Measurements from ENCODE around the gene A4GNT. TPM values are rescaled to one million over a fixed set of nuclear protein-coding genes. Genes with fewer than 3 reads are reported as not detected.

A4GNT gene
- total and polyA plus RNA-seq, 2 of the 8 experiments (the other 6 are each of a cell fraction or from before 2014, with no cell fraction given), result not detected

DNA sequence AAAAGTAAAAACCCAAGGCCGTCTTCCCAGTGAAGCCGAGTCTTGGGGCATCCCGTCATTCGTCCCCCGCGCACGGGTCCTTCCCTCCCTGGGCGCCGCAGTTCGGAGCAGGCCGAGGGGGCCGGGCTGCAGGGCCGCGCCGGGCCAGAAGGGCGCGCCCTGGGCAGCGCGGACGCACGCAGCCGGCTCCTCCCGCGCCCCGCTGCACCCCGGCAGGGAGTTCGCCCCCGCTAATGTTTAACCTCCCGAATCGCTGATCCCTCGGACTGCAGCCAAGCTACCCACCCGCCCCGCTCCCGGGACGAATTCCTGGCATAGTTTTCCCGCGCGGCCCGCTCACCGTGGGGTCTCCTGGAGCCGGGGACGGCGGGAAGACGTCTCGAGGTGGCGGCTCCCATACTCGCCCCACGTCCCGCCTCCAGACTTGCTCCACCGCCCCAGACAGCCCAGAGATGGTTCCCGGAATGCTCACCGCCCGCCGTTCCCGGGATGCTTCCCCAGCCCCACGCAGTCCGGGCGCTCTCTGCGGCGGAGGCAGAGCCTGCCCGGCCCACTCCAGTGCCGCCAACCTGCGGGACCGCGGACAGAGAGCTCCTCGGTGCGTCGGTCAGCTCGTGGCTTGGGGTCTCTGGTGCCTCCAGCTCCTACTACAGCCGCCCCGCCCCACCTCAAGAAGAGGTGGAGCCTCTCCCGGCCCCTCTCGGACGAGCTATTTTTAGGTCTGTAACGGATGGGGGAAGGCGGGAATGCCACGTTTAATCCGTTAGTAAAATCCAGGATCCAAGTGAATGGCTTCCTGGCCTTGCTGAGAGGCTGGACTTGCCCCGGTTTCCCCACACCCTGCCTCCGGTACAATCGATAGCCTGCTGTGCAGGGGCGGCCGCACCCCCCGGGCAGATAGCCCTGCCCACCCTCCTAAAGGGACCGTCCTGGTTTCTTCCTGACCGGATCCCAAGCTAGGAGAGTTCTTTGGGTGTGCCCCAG lies 16.9 kb downstream of the A4GNT start, which contains the start of gene DZIP1L:
TSS of gene DZIP1L (minus strand) at position 621 of the 984 bp plus-strand sequence. CDS start 11,637 bp downstream, outside the sequence.
- peaks cover 2 to 13% (median 8%) of the 10 kb centered on the region in 4 experiments; a peak in 6 of 7 replicates for H3K4me1 ChIP-seq (replicated peaks in 1 of 4; ENCODE audit: control insufficient read depth in 3 of 4, insufficient read depth in 4 of 4, low read length in 3 of 4)
- peak within 1 kb of the TSS; percentile 77 to 86 (median 79) for H3K4me3 ChIP-seq (ENCODE audit: extremely low read depth in 1 of 4, insufficient read depth in 2 of 4, low read depth in 3 of 4, low read length in 4 of 4)
- H3K14ac ChIP-seq (ENCODE audit: insufficient read length), result no peak within 1 kb of the TSS
- H2BK12ac ChIP-seq (ENCODE audit: low read depth, low read length), result no peak within 1 kb of the TSS
- peaks cover 2% of the 10 kb centered on the region; the same call in 1 of the 2 replicates for H3K79me1 ChIP-seq (ENCODE audit: low read depth, low read length)
- H3K27me3 ChIP-seq (replicated peaks in 1 of 4; ENCODE audit: control insufficient read depth in 3 of 4, extremely low read depth in 1 of 4, insufficient read depth in 3 of 4, low read length in 3 of 4), result no peaks in the 10 kb centered on the region
- peak within 1 kb of the TSS; percentile 24 for H2BK120ac ChIP-seq (replicated peaks; ENCODE audit: low read depth, low read length)
- FAIRE-seq, result no peak
- H2BK5ac ChIP-seq (ENCODE audit: low read depth, low read length), result peak within 1 kb of the TSS; percentile 91; the same call in 1 of the 2 replicates
- H3K4ac ChIP-seq (replicated peaks; ENCODE audit: insufficient read length, low read depth, low read length), result peak within 1 kb of the TSS; percentile 87
- peak within 1 kb of the TSS; percentile 34; the same call in 1 of the 2 replicates for H3K27ac ChIP-seq (ENCODE audit: low read depth, low read length)
- peak within 1 kb of the TSS; percentile 90 for H4K5ac ChIP-seq (ENCODE audit: insufficient read length, low read depth, low read length)
- ChIA-PET CTCF (ENCODE audit: partially characterized antibody) (interaction anchor here (0.6 to 8.2 kb wide), 15 partner anchors 9 to 221 kb away, joined by 3 to 232 read pairs (median 4); no protein-coding TSS in a partner anchor), POLR2A (ENCODE audit: partially characterized antibody) (interaction anchor here (0.7 to 2.5 kb wide), 11 partner anchors 10 to 73 kb away, joined by 3 to 11 read pairs (median 3); partner anchors contain the start of gene A4GNT)
- H4K91ac ChIP-seq (replicated peaks; ENCODE audit: insufficient read length, low read length), result peak within 1 kb of the TSS; percentile 91
- H2AFZ ChIP-seq (ENCODE audit: low read length), result peak within 1 kb of the TSS; percentile 70
- H2AK5ac ChIP-seq (ENCODE audit: low read depth, low read length), result no peak within 1 kb of the TSS
- H3K18ac ChIP-seq (ENCODE audit: extremely low read depth, low read length), result peak within 1 kb of the TSS; percentile 85
- H3K23me2 ChIP-seq (ENCODE audit: low read depth, low read length), result peaks cover 10% of the 10 kb centered on the region
- H4K8ac ChIP-seq (ENCODE audit: extremely low read depth, insufficient read depth, low read length), result peak within 1 kb of the TSS; percentile 96
- peak within 1 kb of the TSS; percentile 74 to 83 (median 79) for H3K9ac ChIP-seq (replicated peaks in 1 of 4; ENCODE audit: extremely low read depth in 1 of 4, low read depth in 3 of 4, low read length in 3 of 4)
- H3K56ac ChIP-seq (replicated peaks; ENCODE audit: insufficient read length, low read depth, low read length), result peak within 1 kb of the TSS; percentile 66
- no peaks in the 10 kb centered on the region for H3K9me3 ChIP-seq (ENCODE audit: insufficient read depth in 2 of 2, low read depth in 1 of 2, low read length in 1 of 2)
- no peak within 1 kb of the TSS for H2BK20ac ChIP-seq (ENCODE audit: low read length)
- WGBS, 2 experiments (ENCODE audit: extremely low coverage in 1 of 2, insufficient coverage in 1 of 2, insufficient read length in 1 of 2, insufficient replicate concordance in 2 of 2, low coverage in 1 of 2, low lambda C conversion rate in 2 of 2, missing lambda C conversion rate in 1 of 2), result 1% methylated on average over 66 of the region's 86 CpGs; no CpG with 5 or more reads in 1 of the 2 experiments
- H3K23ac ChIP-seq (ENCODE audit: insufficient read length), result no peak within 1 kb of the TSS
- peak within 1 kb of the TSS; percentile 50; the same call in 1 of the 2 replicates for H2BK15ac ChIP-seq (ENCODE audit: low read length)
- H3K4me2 ChIP-seq (ENCODE audit: insufficient read depth in 1 of 2, low read depth in 2 of 2, low read length in 2 of 2), result peak within 1 kb of the TSS; percentile 84
- H3K79me2 ChIP-seq (ENCODE audit: control insufficient read depth in 1 of 2, insufficient read depth in 2 of 2, low read length in 2 of 2), result peaks cover 0 to 8% of the 10 kb centered on the region in 2 experiments; a peak in 2 of 4 replicates
- H3K36me3 ChIP-seq (ENCODE audit: control insufficient read depth in 2 of 4, insufficient read depth in 4 of 4, low read length in 3 of 4), result no peaks in the 10 kb centered on the region
- DNase-seq (ENCODE audit: low read depth in 1 of 2, low spot score in 2 of 2), result peak in 1 of 2 experiments; percentile 84
- peaks cover 0 to 1% of the 10 kb centered on the region in 2 experiments for H4K20me1 ChIP-seq (replicated peaks in 1 of 2; ENCODE audit: control insufficient read depth in 1 of 2, insufficient read depth in 2 of 2, low read length in 2 of 2)
- TF ChIP-seq JUND (IDR thresholded peaks at IDR 0.05; ENCODE audit: low read length), result no peak
- peak in 1 of 2 experiments; percentile 73; a peak in 2 of 4 replicates for TF ChIP-seq SIN3A (conservative IDR thresholded peaks at IDR 0.05 in 1 of 2, IDR thresholded peaks at IDR 0.05 in 1 of 2; ENCODE audit: low read depth in 1 of 2, low read length in 2 of 2)
- TF ChIP-seq, protein P1, sequence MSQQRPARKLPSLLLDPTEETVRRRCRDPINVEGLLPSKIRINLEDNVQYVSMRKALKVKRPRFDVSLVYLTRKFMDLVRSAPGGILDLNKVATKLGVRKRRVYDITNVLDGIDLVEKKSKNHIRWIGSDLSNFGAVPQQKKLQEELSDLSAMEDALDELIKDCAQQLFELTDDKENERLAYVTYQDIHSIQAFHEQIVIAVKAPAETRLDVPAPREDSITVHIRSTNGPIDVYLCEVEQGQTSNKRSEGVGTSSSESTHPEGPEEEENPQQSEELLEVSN (IDR thresholded peaks at IDR 0.05), result peak; percentile 41; the same call in 1 of the 2 replicates
- TF ChIP-seq TAF1 (IDR thresholded peaks at IDR 0.05; ENCODE audit: low read depth, low read length), result peak; percentile 55; the same call in 1 of the 2 replicates
- TF ChIP-seq EZH2 (IDR thresholded peaks at IDR 0.05; ENCODE audit: low read depth, low read length, severe bottlenecking), result no peak
- TF ChIP-seq PHF8 (conservative IDR thresholded peaks at IDR 0.05; ENCODE audit: low read depth, low read length), result peak; percentile 71
- TF ChIP-seq HDAC6 (IDR thresholded peaks at IDR 0.05; ENCODE audit: low read depth, low read length), result no peak
- no peak for TF ChIP-seq SP2 (IDR thresholded peaks at IDR 0.05; ENCODE audit: low read length)
- 0 out of 2 replicates have a peak, but pooled peaks have one; percentile 13 for TF ChIP-seq SP1 (IDR thresholded peaks at IDR 0.05; ENCODE audit: low read depth, low read length)

Data from H1 (cell line).